GM19193 (cell line): ENCODE data around the gene TDRD1.

Source experiments
- POLR2A ChIP-seq: IDR thresholded peaks from 4 replicates; pipeline ENCODE4 v1.6.1; 2011; ENCODE audit not compliant: insufficient read depth, insufficient read length; ENCODE audit errors: extremely low read depth

The TDRD1 gene

DNA sequence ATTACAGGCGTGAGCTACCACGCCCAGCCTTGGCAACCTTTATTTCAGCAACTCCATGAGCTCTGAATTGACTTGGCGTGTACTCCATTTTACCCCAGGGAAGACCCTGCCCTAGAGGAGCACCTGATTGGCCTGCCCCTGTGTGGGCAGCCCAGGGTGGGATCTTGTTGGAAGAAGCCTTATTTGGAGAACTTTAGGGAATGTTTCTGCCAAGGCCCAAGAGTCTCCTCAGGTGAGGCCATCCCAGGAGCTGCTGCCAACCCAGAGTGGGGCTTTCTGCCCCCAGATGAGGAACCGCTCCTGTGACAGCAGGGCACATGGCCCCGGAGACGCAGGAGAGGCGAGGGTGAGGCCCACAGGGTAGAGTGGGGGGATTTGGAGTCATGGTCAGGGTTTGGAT, 101.9 kb downstream of the TDRD1 start:
- no peak for TF ChIP-seq POLR2A

DNA sequence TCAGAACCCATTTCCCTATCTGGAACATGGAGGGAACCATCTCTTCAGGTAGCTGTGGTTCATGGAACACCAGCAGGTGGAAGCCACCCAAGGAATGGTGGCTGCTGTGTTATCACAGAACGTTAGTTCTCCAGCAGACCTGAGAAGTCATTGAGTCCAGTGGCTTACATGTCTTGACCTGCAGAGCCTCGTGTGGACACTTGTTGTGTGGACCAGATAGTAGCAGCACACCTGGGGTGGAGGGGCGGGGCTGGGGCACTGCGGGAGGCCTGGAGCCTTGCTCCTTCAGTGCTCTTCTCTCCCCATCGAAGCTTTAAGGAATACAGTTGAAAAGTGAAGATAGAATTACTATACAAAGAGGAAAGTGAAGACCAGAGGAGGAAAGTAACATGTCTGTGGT, 102.3 kb downstream of the TDRD1 start:
- no peak for TF ChIP-seq POLR2A
